HG02840 (cell line): Measurements from ENCODE around the gene COA8.

Experiments
- ATAC-seq: cut with Tn5 transposase; IDR thresholded peaks from one replicate; pipeline ENCODE4 v1.9.1; 2021; ENCODE audit warnings: mild to moderate bottlenecking, moderate library complexity, moderate number of reproducible peaks; ENCODE audit not compliant: unreplicated experiment, low FRiP score

The COA8 gene

GRCh38 chr14:103562429-103563225 is at the start of gene COA8, which contains the start of gene BAG5:
Gene COA8, plus strand, starts transcription at chr14:103562960. Its CDS starts 42 bp downstream, at chr14:103563002.
Gene BAG5, minus strand, starts transcription at chr14:103562657. Its CDS starts 1,493 bp downstream, at chr14:103561164.
- ATAC-seq, result peak; percentile 84

GRCh38 chr14:103514596-103515421 is 48.0 kb upstream of the COA8 start:
- ATAC-seq, result no peak

- ATAC-seq, result no peak
Measured at GRCh38 chr14:103516426-103517173, 46.2 kb upstream of the COA8 start.

GRCh38 chr14:103517174-103517566 is 45.6 kb upstream of the COA8 start:
- no peak for ATAC-seq

- no peak for ATAC-seq
Measured at GRCh38 chr14:103517721-103518421, 44.9 kb upstream of the COA8 start.

- no peak for ATAC-seq
Measured at GRCh38 chr14:103518422-103519042, 44.2 kb upstream of the COA8 start.

- ATAC-seq, result no peak
Measured at GRCh38 chr14:103519043-103519836, 43.5 kb upstream of the COA8 start.

GRCh38 chr14:103519837-103520212 is 42.9 kb upstream of the COA8 start:
- ATAC-seq, result no peak

- no peak for ATAC-seq
Measured at GRCh38 chr14:103520269-103520656, 42.5 kb upstream of the COA8 start.

GRCh38 chr14:103520657-103521437 is 41.9 kb upstream of the COA8 start:
- no peak for ATAC-seq

- ATAC-seq, result no peak
Measured at GRCh38 chr14:103521438-103521950, 41.3 kb upstream of the COA8 start.

- no peak for ATAC-seq
Measured at GRCh38 chr14:103521951-103522563, 40.7 kb upstream of the COA8 start.

GRCh38 chr14:103522649-103523574 is 39.8 kb upstream of the COA8 start, which contains the start of gene CKB:
Gene CKB, minus strand, starts transcription at chr14:103522830. Its CDS starts 337 bp downstream, at chr14:103522493.
- ATAC-seq, result no peak

- no peak for ATAC-seq
Measured at GRCh38 chr14:103523575-103523954, 39.2 kb upstream of the COA8 start.

- ATAC-seq, result no peak
Measured at GRCh38 chr14:103524002-103524935, 38.5 kb upstream of the COA8 start.
